Type B pancreatic cell (in vitro differentiated cells): ENCODE results near the gene DNLZ. TPM values are rescaled to one million over a fixed set of nuclear protein-coding genes. Genes with fewer than 3 reads are reported as not detected.
A peak's percentile ranks its signal among the peaks of the same experiment; 100 is the strongest.

Source experiments
- DNase-seq: peaks from one replicate; pipeline ENCODE4 v3.0.0; 2021; ENCODE audit warnings: mixed read lengths; ENCODE audit not compliant: unreplicated experiment; ENCODE audit errors: extremely low spot score
- H3K27ac Mint-ChIP-seq: 2 replicates; pipeline ENCODE4 v1.8.0; 2021; ENCODE audit warnings: mild to moderate bottlenecking, mixed read lengths
- H3K27me3 Mint-ChIP-seq: 2 replicates; pipeline ENCODE4 v1.8.0; 2021; ENCODE audit warnings: mixed read lengths
- H3K36me3 Mint-ChIP-seq: 2 replicates; pipeline ENCODE4 v1.8.0; 2021; ENCODE audit warnings: mixed read lengths
- H3K4me1 Mint-ChIP-seq: one replicate; pipeline ENCODE4 v1.8.0; 2021; ENCODE audit warnings: mixed read lengths; ENCODE audit not compliant: unreplicated experiment
- H3K4me3 Mint-ChIP-seq: 2 replicates; pipeline ENCODE4 v1.8.0; 2021; ENCODE audit warnings: mild to moderate bottlenecking, mixed read lengths
- H3K9me3 Mint-ChIP-seq: 2 replicates; pipeline ENCODE4 v1.8.0; 2021; ENCODE audit warnings: mixed read lengths
- CTCF ChIP-seq: fragments of 200-600 bp; sonication (generic); conservative IDR thresholded peaks from 2 replicates; pipeline ENCODE4 v1.5.0; 2021; ENCODE audit warnings: antibody characterized with exemption, mild to moderate bottlenecking
- total RNA-seq: library from RNA; stranded (reverse); gene quantifications from 2 replicates; pipeline ENCODE4 v1.2.1, GENCODE V29; 2021; ENCODE audit warnings: low replicate concordance

Gene DNLZ
- total RNA-seq, 1 donor from 2014 or later, result 14.0 TPM

- Mint-ChIP-seq H3K36me3 (no peaks in the 10 kb centered on the region), H3K27ac (no peak overlapping the region), H3K4me1 (no peaks in the 10 kb centered on the region), H3K27me3 (no peaks in the 10 kb centered on the region), H3K4me3 (no peak overlapping the region), H3K9me3 (no peaks in the 10 kb centered on the region)
- DNase-seq, result no peak
- TF ChIP-seq CTCF, result no peak
Measured at GRCh38 chr9:136347472-136348256, 15.9 kb downstream of the DNLZ start.

GRCh38 chr9:136346927-136347465 lies 16.5 kb downstream of the DNLZ start:
- no peaks in the 10 kb centered on the region for H3K27me3 Mint-ChIP-seq
- no peaks in the 10 kb centered on the region for H3K9me3 Mint-ChIP-seq
- DNase-seq, result no peak
- H3K4me3 Mint-ChIP-seq, result no peak overlapping the region
- H3K27ac Mint-ChIP-seq, result no peak overlapping the region
- H3K36me3 Mint-ChIP-seq, result no peaks in the 10 kb centered on the region
- no peaks in the 10 kb centered on the region for H3K4me1 Mint-ChIP-seq
- TF ChIP-seq CTCF, result no peak

- no peak for TF ChIP-seq CTCF
- no peaks in the 10 kb centered on the region for H3K9me3 Mint-ChIP-seq
- no peak overlapping the region for H3K4me3 Mint-ChIP-seq
- H3K36me3 Mint-ChIP-seq, result no peaks in the 10 kb centered on the region
- H3K27ac Mint-ChIP-seq, result no peak overlapping the region
- no peak for DNase-seq
- no peaks in the 10 kb centered on the region for H3K4me1 Mint-ChIP-seq
- no peaks in the 10 kb centered on the region for H3K27me3 Mint-ChIP-seq
Measured at GRCh38 chr9:136346157-136346481, 17.4 kb downstream of the DNLZ start.

- H3K4me1 Mint-ChIP-seq, result no peaks in the 10 kb centered on the region
- DNase-seq, result no peak
- H3K9me3 Mint-ChIP-seq, result no peaks in the 10 kb centered on the region
- no peaks in the 10 kb centered on the region for H3K36me3 Mint-ChIP-seq
- H3K4me3 Mint-ChIP-seq, result no peak overlapping the region
- peak; percentile 68 for TF ChIP-seq CTCF
- H3K27ac Mint-ChIP-seq, result peak overlapping the region; percentile 73
- H3K27me3 Mint-ChIP-seq, result no peaks in the 10 kb centered on the region
Measured at GRCh38 chr9:136345281-136346156, 18.0 kb downstream of the DNLZ start.

- Mint-ChIP-seq H3K4me1 (no peaks in the 10 kb centered on the region), H3K36me3 (no peaks in the 10 kb centered on the region), H3K27ac (peak overlapping the region; percentile 73), H3K9me3 (no peaks in the 10 kb centered on the region), H3K4me3 (no peak overlapping the region), H3K27me3 (no peaks in the 10 kb centered on the region)
- no peak for TF ChIP-seq CTCF
- DNase-seq, result no peak
Measured at GRCh38 chr9:136344544-136345280, 18.8 kb downstream of the DNLZ start.
